HG02973 (cell line): ENCODE data around the gene AMZ1.
"Not testable (repeated sequence)": the region's sequence is repeated elsewhere in the genome, so short reads cannot be mapped to it uniquely, and the experiment has no call there.

ENCODE experiments used
- ATAC-seq: cut with Tn5 transposase; IDR thresholded peaks from one replicate; pipeline ENCODE4 v1.9.1; 2021; ENCODE audit warnings: moderate library complexity; ENCODE audit not compliant: unreplicated experiment

AMZ1 gene

GRCh38 chr7:2709553-2710285 lies 21.7 kb downstream of the AMZ1 start:
- peak; percentile 76 for ATAC-seq

DNA sequence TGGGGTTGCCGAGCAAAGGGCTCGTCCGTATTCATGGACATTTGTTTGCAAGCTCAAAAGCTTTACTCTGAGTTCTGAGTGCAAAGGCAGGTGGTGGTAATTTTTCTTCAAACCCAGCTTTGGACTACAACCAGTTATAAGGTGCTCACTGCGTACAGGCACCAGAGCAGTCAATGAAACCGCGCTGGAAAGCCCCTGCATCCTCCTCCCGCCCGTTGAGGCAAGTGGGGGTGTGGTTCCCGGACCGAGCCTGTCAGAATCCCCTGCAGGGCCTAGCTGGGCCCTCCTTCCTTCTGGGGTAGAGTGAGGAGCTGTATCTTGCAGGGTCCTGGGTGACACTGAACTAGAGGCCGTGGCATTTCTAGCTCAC lies 22.3 kb downstream of the AMZ1 start:
- ATAC-seq, result peak; percentile 43

- ATAC-seq, result no peak
Measured at GRCh38 chr7:2710901-2711551, 23.0 kb downstream of the AMZ1 start.

- ATAC-seq, result no peak
Measured at GRCh38 chr7:2711895-2712675, 24.1 kb downstream of the AMZ1 start.

DNA sequence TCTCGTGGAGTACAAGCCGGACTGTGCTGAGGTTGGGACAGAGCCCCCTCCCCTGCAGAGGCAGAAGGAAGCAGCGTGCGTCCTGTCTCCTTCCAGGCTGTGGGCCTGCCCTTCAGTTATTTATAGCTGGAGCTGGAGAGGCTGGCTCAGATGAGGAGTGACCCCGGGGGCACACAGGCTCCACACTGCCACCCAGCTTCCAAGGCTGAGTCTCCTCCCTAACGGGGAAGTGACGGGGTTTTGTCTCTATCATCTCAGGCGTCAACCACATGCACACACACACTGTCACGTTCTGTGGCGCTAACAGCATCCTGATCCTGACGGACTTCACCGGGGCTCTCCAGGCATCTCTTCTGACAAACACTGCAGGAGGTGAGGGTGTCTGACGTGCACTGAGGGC lies 25.4 kb downstream of the AMZ1 start:
- ATAC-seq, result no peak

GRCh38 chr7:2713978-2714377 lies 26.0 kb downstream of the AMZ1 start:
- no peak for ATAC-seq

DNA sequence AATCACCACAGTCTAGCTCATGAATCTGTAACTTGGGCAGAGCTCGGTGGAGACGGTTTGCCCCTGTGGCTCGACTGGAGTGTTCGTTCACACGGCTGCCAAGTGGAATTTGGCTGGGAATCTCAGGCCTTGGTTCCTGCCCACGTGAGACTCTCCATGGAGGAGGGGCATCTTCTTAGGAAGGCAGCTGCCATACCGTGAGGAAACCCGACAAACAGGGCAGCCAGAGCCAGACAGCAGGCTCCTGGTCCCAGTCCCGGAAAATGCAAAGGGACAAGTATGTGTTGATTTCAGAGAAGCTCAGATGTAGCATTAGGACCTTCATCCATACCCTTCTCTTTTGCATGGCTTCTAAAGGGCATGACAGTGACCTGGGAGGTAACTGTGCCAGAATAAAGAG lies 26.6 kb downstream of the AMZ1 start:
- no peak for ATAC-seq

DNA sequence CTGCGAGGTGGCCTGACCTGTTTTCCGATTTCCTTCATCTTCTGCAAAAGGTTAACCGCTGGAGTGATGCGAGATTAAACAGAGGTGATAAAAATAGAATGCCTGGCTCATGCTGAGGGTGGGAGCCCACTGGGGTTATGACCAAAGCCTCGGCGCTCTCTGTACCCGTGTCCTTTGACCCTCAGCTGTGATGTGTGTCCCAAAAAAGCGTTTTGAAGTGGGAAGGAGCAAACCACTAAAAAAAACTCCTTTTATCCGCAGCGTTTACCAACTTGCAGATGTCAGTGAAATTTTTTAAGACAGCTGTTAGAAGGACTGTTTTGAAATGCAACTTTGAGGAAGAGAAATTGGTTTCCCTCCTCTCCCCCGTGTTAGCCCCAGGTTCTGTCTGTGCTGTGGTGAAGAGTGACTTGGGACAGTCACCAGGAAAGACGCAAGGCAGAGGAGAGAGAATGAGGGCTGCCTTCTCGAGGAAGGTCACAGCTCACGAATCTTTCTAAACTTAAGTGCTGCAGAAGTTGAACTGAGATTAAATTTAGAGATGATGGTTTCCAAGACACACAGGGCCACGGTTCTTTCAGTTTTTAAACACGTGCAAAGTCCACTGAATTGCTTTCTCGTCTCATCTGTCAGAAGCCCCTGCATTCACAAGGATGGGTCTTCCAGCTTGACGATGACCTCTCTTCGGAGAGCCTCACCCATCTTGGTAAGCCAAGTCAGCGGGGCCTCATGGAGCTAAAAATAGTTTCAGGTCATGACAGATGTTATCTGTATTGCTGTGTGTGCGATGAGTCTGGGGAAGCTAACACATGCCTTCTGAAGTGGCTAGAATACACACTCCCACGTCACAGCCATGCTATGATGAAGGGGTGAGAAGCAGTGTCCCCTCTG lies 27.6 kb downstream of the AMZ1 start:
- ATAC-seq, result no peak

- no peak for ATAC-seq
Measured at GRCh38 chr7:2716488-2716887, 28.5 kb downstream of the AMZ1 start.

DNA sequence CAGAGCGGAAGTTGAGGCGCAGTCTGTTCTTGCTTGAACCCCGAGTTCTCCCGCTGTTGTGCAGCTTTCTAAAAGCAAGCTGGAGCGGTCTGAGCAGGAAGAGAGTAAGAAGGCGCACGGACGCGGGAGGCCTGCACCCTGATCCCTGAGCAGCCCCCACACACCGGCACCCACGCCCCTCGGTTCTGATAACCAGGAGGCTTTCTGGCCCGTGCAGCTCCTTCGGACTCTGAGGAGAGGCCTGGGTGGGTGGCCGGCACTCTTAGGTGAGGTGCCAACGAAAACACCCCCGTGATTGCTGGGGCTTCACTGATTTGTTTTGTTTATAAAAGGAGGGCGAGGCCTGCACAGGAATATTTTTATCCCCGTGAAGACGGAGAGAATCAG lies 28.9 kb downstream of the AMZ1 start:
- no peak for ATAC-seq

DNA sequence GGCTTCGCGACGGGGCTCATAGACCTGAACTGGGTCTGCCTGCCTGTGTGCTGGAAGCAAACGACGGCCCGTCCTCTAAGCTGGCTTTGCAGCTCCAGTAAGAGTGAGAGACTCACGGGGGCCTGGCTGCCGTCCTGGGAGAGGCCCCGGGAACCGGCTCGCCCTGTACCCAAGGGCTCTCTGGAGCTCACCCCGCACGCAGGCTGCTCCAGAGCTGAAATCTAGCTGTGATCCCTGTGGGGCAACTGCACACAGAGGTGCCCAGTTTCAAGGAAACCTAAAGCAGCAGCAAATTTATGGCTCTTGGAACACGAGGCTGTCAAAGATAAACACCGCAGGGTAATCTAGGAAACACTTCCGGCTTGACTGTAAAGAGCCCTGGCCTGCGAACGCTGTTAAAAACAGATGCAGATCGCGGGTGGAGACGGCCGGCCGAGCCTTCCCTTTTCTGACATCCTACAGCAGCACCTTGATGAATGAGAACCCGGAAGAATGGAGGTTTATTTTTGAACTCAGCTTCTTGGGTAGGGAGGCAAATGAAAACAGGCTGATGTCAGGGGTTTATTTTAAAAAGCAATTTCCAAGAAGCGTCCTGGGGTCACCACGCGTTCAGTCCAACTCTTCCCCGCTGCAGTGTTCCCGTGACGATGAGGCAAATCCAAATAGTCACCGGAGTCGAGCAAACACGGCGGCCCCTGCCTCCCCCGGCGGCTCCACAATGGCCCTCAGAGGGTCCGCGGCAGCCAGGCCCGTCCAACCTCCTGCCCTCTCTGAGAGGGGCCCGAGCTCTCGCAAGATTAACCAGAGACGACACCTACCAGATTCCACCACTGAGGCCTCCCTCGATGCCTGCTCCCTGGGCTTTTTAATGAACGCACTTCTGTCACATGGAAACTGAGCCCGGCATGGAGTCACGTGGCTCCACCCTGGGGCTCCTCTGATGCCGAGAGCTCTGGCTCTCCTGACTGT lies 29.6 kb downstream of the AMZ1 start:
- ATAC-seq, result no peak

DNA sequence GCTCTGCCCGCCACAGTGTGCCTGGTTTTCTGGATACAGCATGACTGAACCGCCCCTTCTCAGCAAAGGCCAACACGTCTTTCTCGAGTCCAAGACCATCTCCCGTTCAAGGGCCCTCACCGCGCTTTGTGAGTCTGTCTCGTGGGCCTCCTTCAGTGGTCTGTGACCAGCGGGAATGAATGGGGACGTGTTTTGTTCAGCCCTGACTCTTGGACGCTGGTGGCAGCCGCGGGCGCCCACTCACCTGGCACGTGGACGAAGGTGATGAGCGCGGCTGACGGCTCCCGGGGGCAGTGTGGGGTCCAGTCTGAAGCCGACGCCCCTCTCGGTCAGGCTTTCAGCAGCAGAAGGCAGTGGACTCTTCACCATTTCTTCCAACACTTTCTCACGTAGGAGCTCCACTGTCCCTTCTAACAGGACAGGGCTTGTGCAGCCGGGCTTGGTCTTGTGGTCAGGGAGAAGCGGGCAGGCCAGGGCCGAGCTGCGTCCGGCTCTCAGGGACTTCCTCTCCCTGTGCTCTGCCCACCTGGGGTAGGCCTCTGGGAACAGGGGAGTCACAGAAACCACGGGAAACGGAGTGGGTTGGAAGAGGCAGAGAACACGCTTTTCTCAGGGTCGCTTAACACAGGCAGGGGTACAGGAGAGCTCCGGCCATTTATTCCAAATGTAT lies 30.4 kb downstream of the AMZ1 start:
- ATAC-seq, result no peak

GRCh38 chr7:2719007-2719406 lies 31.0 kb downstream of the AMZ1 start:
- no peak for ATAC-seq

DNA sequence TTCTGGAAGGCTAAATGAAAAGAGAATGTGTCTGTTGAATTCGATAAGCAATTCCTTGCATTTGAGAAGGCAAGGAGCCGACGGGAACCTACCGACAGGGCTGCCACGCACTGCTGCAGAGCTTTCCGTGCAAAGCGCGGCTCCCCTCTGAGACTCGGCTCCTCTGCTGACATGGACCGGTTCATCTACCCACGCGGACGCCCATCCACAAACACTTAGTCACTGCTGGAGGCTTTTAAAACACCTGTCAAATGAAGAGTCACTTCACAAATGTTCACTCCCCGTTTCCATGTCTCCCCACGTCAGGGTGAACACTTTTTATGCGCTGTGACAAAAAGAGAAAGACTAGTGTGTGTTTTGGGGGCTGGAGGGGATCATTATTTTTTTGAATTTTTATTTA lies 32.0 kb downstream of the AMZ1 start:
- no peak for ATAC-seq

DNA sequence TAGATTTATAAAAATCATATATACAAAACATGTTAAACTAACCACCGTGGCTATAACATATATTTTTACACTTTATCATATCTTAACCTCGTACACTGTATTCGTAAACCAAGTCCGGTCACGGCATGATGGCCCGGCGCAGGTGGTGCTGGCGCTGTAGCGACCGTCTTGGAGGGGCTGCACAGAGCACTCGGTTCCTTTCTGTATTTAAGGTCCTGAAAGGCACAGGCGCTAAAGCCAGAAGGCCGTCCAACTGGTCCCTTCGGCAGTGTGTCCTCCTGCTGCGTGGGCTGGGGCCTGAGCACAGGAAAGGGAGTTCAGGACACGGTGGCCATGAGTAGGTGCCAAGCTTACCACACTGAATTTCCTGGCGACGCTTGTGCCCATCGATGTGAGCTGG lies 33.8 kb downstream of the AMZ1 start:
- no peak for ATAC-seq

GRCh38 chr7:2722591-2722990 lies 34.6 kb downstream of the AMZ1 start:
- ATAC-seq, result no peak

DNA sequence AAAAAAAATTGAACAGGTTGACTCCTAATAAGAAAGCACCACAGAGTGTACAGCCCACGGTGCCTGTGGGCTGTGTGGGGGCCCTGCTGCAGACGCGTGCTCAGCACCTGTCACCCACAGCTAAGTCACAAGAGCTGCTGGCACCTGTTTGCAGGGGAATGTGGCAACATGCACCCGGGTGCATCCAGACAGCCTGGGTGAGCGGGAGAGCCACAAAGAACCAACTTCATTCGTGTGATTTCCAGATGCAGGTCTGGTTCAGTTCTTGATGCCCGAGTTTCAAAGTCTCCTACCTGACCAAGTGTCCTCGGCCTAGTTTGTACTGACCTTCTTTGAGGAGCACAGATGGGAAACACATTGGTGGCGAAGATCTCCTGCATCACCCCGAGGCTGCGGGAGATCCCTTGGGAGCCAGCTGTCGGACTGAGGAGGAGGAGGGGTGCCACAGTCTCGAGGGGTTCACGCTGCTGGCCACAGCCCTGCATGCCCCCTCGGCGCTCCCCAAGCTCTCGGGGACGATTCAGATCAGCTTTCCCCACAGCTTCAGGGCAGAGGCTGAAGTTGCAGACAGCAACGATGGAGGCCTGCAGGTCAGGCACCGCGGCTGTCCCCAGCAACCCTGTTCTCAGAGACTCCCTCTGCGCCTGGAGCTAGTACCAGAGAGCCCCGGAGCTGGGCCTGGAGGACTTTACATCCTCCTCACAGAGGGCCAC lies 35.3 kb downstream of the AMZ1 start:
- no peak for ATAC-seq

DNA sequence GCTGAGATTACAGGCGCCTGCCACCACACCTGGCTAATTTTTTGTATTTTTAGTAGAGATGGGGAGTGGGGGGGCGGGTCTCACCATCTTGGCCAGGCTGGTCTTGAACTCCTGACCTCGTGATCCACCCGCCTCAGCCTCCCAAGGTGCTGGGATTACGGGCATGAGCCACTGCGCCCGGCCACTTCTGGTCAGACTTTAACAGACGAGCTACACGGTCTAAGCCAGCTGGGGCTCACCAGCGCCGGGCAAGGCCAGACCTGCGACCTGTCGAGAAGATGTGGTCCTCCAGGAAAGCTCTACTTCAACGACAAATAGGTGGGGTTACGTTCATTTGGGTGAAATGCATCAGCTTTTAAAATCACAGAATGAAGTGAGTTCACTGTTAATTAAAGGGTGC lies 36.0 kb downstream of the AMZ1 start:
- ATAC-seq, result not testable (repeated sequence)
